Kidney (tissue), 14 donors: Measurements from ENCODE around the gene MIGA1. TPM values are rescaled to one million over a fixed set of nuclear protein-coding genes. Genes with fewer than 3 reads are reported as not detected.

Experiments
- DNase-seq, 5 donors: peaks; one replicate each; pipeline ENCODE4 v3.0.0-alpha.2; 2013 to 2020
- FAIRE-seq: peaks from 2 replicates; lab custom pipeline; 2012; peaks lifted over from hg19 to GRCh38; lab: Jason Lieb, UNC
- H3K27ac ChIP-seq, 2 donors: one replicate each; pipeline ENCODE4 v1.7.0; 2013; ENCODE audit warnings: low read depth in 2 of 2, low read length in 2 of 2, inconsistent platforms in 1 of 2
- H3K27me3 ChIP-seq: one replicate; pipeline ENCODE4 v1.7.1; 2013; ENCODE audit warnings: low read length, inconsistent platforms; ENCODE audit not compliant: control insufficient read depth, insufficient read depth
- H3K36me3 ChIP-seq, 3 donors: one replicate each; pipeline versions ENCODE4 v1.7.0 to v1.7.1; 2013; ENCODE audit warnings: low read length in 3 of 3, control low read depth in 1 of 3, inconsistent platforms in 1 of 3; ENCODE audit not compliant: insufficient read depth in 3 of 3, control insufficient read depth in 2 of 3
- H3K4me1 ChIP-seq, 3 donors: one replicate each; pipeline versions ENCODE4 v1.7.0 to v1.7.1; 2013; ENCODE audit warnings: low read length in 3 of 3, inconsistent platforms in 1 of 3, low read depth in 1 of 3; ENCODE audit not compliant: control insufficient read depth in 2 of 3, insufficient read depth in 2 of 3
- H3K4me3 ChIP-seq, 3 donors: one replicate each; pipeline versions ENCODE4 v1.7.0 to v1.8.1; 2013; ENCODE audit warnings: low read length in 3 of 3, control low read depth in 1 of 3, inconsistent platforms in 1 of 3
- H3K9ac ChIP-seq, 3 donors: one replicate each; pipeline versions ENCODE4 v1.7.0 to v1.7.1; 2013; ENCODE audit warnings: low read length in 3 of 3, control low read depth in 1 of 3, inconsistent platforms in 1 of 3
- H3K9me3 ChIP-seq, 3 donors: one replicate each; pipeline versions ENCODE4 v1.7.0 to v1.7.1; 2013; ENCODE audit warnings: low read length in 3 of 3, control low read depth in 1 of 3, inconsistent platforms in 1 of 3; ENCODE audit not compliant: control insufficient read depth in 2 of 3, insufficient read depth in 1 of 3
- intact Hi-C: fragments of 100-400 bp; cut with DNase I; formaldehyde crosslinking; loops from one replicate; pipeline ENCODE4 v1.11.1; 2022
- polyA plus RNA-seq: library from polyadenylated mRNA; stranded (reverse); fragments of 350-450 nt; fragmentation: Illumina TruSeq; extraction: RNeasy Lipid Tissue Mini Kit (QIAGEN cat#74804); gene quantifications from one replicate; pipeline ENCODE4 v1.2.3, GENCODE V29; 2014; ENCODE audit warnings: low read depth, low replicate concordance; ENCODE audit not compliant: insufficient read depth
- total RNA-seq: library from RNA; stranded (reverse); fragmentation: NEBNext Ultra II Directional; extraction: Animal tissue kit (Norgen Biotek cat#: 25700); gene quantifications from one replicate; pipeline ENCODE4 v1.2.1, GENCODE V29; 2021
- TF ChIP-seq, protein P1 (sequence below): IDR thresholded peaks from 3 replicates; pipeline ENCODE4 v1.5.1; 2012; ENCODE audit warnings: mild to moderate bottlenecking, moderate library complexity, borderline replicate concordance; ENCODE audit not compliant: insufficient read depth; ENCODE audit errors: extremely low read depth
- donor health status: control.
- donor health status: control.
- donor health status: control.
- donor health status: control.
- donor health status: control.
- donor health status: DM: yes; HTN: yes; CAD: no.
- donor health status: Normal renal cell carcinoma (clear cell type).

MIGA1 gene
- total and polyA plus RNA-seq, 2 donors from 2014 or later, result 5.4 to 25.5 TPM

DNA sequence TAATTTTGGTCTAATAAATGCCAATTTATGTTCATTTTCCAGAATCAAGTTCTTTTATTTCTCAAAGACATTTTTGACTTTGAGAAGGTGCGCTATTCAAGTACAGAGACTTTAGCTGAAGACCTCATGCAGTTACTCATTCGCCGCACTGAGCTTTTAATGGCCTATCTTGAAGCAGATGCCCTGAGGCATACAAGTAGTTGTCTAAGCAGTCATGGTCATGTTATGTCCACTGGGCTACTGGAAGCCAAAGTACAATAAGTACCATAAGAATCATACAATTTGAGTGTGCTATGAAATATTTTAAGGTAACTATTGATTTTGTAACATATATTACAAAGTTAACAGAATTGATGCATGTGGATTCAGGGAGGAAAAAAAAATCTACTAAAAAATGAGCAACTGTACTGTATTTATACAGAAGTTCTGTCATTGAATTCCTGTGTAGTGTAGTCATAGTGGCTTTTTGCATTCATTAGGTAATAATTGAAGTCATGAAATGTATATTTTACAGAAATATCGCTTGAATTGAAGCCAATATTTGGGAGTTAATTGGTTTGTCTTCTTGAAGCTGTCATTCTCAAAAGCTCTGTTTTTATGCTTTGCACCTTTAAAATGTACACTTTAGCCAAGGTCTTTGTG lies 95.5 kb downstream of the MIGA1 start:
- no peaks in the 10 kb centered on the region for H3K27me3 ChIP-seq
- H3K4me3 ChIP-seq, result no peak overlapping the region
- H3K27ac ChIP-seq, result no peak overlapping the region
- TF ChIP-seq, protein P1, sequence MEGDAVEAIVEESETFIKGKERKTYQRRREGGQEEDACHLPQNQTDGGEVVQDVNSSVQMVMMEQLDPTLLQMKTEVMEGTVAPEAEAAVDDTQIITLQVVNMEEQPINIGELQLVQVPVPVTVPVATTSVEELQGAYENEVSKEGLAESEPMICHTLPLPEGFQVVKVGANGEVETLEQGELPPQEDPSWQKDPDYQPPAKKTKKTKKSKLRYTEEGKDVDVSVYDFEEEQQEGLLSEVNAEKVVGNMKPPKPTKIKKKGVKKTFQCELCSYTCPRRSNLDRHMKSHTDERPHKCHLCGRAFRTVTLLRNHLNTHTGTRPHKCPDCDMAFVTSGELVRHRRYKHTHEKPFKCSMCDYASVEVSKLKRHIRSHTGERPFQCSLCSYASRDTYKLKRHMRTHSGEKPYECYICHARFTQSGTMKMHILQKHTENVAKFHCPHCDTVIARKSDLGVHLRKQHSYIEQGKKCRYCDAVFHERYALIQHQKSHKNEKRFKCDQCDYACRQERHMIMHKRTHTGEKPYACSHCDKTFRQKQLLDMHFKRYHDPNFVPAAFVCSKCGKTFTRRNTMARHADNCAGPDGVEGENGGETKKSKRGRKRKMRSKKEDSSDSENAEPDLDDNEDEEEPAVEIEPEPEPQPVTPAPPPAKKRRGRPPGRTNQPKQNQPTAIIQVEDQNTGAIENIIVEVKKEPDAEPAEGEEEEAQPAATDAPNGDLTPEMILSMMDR, result no peak
- H3K36me3 ChIP-seq, result no peaks in the 10 kb centered on the region
- no peaks in the 10 kb centered on the region for H3K4me1 ChIP-seq
- DNase-seq (no peak), FAIRE-seq (no peak)
- no peak overlapping the region for H3K9ac ChIP-seq
- intact Hi-C loops, result no loop called here
- H3K9me3 ChIP-seq, result no peaks in the 10 kb centered on the region

DNA sequence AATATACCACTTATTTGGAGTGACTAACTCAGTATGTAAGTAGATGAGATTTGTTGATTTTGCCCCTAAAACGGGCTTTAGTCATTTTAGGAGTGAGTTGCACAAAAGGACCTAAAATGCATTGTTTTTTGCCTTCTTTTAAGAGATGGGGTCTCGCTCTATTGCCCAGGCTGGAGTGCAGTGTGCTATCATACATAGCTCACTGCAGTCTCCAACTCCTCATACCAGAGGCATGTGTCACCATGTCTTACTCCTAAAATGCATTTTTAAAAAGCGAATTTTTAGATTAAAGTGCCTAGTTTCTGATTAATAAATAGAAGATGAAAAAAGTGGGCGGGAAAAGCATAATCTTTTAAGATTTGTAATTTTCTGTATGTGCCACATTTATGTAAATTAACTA lies 97.4 kb downstream of the MIGA1 start:
- H3K27me3 ChIP-seq, result no peaks in the 10 kb centered on the region
- no peaks in the 10 kb centered on the region for H3K36me3 ChIP-seq
- no peak overlapping the region for H3K27ac ChIP-seq
- no peaks in the 10 kb centered on the region for H3K9me3 ChIP-seq
- intact Hi-C loops, result no loop called here
- no peak overlapping the region for H3K4me3 ChIP-seq
- DNase-seq (no peak), FAIRE-seq (no peak)
- TF ChIP-seq, protein P1, result no peak
- H3K9ac ChIP-seq, result no peak overlapping the region
- no peaks in the 10 kb centered on the region for H3K4me1 ChIP-seq

DNA sequence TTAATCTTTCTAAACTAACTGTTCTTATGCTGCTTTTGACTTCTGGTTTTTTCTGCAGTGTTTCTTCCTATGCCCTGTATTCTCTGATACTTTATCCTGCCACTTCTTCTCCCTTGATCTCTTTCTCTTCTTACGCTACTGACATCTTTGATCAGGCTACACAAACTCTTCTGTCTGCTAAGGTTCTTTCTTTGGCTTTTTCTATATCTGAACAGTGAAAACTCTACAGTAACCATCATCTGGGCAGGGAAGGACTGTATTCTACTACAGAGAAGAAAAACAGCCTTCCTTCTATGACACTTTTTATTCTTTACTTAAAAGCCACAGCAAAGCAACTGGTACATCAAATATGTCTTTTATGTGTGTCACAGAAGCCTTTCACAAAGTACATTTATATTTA lies 101.6 kb downstream of the MIGA1 start:
- Histone ChIP-seq H3K36me3 (no peaks in the 10 kb centered on the region), H3K9me3 (no peaks in the 10 kb centered on the region), H3K9ac (no peak overlapping the region), H3K4me3 (no peak overlapping the region), H3K27ac (no peak overlapping the region), H3K4me1 (no peaks in the 10 kb centered on the region), H3K27me3 (no peaks in the 10 kb centered on the region)
- intact Hi-C loops, result no loop called here
- DNase-seq, result no peak
- TF ChIP-seq, protein P1, result no peak
- FAIRE-seq, result no peak

DNA sequence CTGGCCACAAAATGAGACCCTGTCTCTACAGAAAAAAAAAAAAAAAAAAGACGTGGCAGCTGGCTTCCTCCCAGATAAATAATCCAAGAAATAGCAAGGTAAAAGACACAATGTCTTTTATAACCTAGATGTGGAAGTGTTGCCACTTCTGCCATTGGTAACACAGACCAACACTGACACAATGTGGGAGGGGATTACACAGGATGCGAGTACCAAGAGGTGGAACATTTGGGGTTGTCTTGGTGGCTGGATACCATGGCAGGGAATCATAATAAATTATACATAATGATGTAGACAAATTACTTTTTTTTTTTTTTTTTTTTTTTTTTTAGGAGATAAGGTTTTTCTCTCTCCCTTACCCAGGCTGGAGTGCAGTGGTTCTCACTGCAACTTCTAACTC lies 103.0 kb downstream of the MIGA1 start:
- intact Hi-C loops, result no loop called here
- H3K4me1 ChIP-seq, result no peaks in the 10 kb centered on the region
- no peaks in the 10 kb centered on the region for H3K36me3 ChIP-seq
- FAIRE-seq (no peak), DNase-seq (no peak)
- no peaks in the 10 kb centered on the region for H3K27me3 ChIP-seq
- H3K4me3 ChIP-seq, result no peak overlapping the region
- no peak overlapping the region for H3K27ac ChIP-seq
- TF ChIP-seq, protein P1, result no peak
- H3K9ac ChIP-seq, result no peak overlapping the region
- no peaks in the 10 kb centered on the region for H3K9me3 ChIP-seq
